Stimulated activated naive CD8-positive, alpha-beta T cell treated with anti-CD3 and anti-CD28 coated beads, Interleukin-15, Interleukin-2, amounts not matched to agents 100 ng/mL and 50 ng/mL, for 24 hours (primary cell): Measurements from ENCODE around the gene INSM1.

ENCODE experiments used
- H3K27ac Mint-ChIP-seq: one replicate; pipeline ENCODE4 v1.8.0; 2021; ENCODE audit warnings: mild to moderate bottlenecking, mixed read lengths
- H3K27me3 Mint-ChIP-seq: one replicate; pipeline ENCODE4 v1.8.0; 2021; ENCODE audit warnings: mixed read lengths
- H3K36me3 Mint-ChIP-seq: one replicate; pipeline ENCODE4 v1.8.0; 2021; ENCODE audit warnings: low read depth, mixed read lengths
- H3K4me1 Mint-ChIP-seq: one replicate; pipeline ENCODE4 v1.8.0; 2021; ENCODE audit warnings: low read depth, mixed read lengths
- H3K4me3 Mint-ChIP-seq: one replicate; pipeline ENCODE4 v1.8.0; 2021; ENCODE audit warnings: mild to moderate bottlenecking, mixed read lengths
- H3K9me3 Mint-ChIP-seq: one replicate; pipeline ENCODE4 v1.8.0; 2021; ENCODE audit warnings: mixed read lengths

The INSM1 gene, protein sequence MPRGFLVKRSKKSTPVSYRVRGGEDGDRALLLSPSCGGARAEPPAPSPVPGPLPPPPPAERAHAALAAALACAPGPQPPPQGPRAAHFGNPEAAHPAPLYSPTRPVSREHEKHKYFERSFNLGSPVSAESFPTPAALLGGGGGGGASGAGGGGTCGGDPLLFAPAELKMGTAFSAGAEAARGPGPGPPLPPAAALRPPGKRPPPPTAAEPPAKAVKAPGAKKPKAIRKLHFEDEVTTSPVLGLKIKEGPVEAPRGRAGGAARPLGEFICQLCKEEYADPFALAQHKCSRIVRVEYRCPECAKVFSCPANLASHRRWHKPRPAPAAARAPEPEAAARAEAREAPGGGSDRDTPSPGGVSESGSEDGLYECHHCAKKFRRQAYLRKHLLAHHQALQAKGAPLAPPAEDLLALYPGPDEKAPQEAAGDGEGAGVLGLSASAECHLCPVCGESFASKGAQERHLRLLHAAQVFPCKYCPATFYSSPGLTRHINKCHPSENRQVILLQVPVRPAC

DNA sequence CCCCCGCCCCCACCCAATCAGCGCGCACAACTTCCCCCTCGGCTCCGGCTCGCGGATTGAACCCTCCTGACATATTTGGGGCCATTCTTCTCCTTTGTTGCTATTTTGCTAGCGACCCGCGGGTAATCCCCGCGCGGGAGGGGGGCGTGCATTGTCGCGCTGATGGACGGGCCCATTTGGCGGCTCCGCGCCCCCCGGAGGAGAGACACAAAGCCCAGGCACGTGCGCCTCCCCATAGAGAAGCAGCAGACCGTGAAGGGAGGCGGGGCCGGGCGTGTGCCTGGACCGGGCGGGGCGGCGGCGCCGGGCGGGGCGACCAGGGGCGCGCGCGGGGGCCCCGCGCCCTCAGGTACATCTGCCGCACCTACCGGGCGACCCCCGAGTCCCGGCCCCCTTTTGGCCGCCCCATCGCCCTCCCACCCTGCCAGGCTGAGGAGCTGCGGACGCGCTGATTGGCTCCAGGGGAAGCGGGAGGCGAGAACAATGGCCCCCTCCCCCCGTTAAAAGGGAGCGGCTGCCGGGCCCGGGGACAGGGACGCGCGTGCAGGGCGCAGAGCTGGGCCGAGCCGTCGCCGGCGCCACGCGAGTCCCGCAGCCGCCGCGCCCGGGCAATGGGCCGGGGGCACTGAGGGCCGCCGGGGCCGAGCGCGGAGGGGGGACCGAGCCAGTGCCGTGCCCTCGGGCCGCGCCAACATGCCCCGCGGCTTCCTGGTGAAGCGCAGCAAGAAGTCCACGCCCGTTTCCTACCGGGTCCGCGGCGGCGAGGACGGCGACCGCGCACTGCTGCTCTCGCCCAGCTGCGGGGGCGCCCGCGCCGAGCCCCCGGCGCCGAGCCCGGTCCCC lies at the start of gene INSM1:
Gene INSM1, plus strand, starts transcription at position 530 of the 843 bp plus-strand sequence. Its CDS starts 164 bp downstream, at position 694.
- H3K27ac Mint-ChIP-seq, result peak within 1 kb of the TSS; percentile 68
- H3K9me3 Mint-ChIP-seq, result no peaks in the 10 kb centered on the region
- H3K36me3 Mint-ChIP-seq, result peaks cover 5% of the 10 kb centered on the region
- H3K4me3 Mint-ChIP-seq, result peak within 1 kb of the TSS; percentile 76
- peaks cover 37% of the 10 kb centered on the region for H3K4me1 Mint-ChIP-seq
- peaks cover 72% of the 10 kb centered on the region for H3K27me3 Mint-ChIP-seq

DNA sequence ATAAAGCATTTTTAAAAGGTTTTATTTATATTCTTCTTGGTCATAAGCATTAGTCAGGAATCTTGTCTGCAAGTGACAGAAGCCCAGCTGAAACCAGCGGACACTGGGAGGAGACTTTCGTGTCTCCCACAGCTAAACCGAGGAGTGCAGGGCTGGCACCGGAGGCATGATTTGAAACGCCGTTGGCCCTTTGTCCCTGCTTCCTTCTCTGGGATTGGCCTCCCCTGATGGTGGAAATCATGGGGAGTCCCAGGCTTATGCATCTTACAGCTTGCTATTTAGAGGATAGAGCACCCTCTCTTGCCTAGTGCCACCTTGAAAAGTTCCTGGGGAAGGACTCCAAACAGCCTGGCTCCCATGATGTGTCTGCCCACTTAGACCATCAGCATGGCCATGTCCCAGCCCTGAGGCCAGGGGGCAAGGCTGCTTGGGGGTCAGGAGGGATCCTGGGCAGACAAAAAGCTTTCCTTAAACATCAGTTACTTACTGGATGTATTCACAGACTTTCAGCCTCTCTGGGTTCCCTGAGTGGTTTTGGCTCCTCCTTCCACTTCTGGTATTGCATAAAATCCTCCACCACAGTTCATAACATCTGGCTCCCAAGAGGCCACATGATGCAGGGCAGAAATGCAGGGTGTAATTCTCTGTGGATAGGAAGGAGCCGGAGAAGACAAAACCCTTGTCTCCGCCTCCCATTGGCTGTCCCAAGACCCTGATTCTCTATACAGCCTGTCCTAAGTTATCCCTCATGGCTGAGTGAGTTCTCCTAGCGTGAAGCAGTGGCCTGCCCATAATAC lies 49.3 kb upstream of the INSM1 start:
- Mint-ChIP-seq H3K27ac (no peak overlapping the region), H3K4me3 (no peak overlapping the region), H3K36me3 (no peaks in the 10 kb centered on the region), H3K27me3 (peaks cover 4% of the 10 kb centered on the region), H3K9me3 (no peaks in the 10 kb centered on the region), H3K4me1 (no peaks in the 10 kb centered on the region)

DNA sequence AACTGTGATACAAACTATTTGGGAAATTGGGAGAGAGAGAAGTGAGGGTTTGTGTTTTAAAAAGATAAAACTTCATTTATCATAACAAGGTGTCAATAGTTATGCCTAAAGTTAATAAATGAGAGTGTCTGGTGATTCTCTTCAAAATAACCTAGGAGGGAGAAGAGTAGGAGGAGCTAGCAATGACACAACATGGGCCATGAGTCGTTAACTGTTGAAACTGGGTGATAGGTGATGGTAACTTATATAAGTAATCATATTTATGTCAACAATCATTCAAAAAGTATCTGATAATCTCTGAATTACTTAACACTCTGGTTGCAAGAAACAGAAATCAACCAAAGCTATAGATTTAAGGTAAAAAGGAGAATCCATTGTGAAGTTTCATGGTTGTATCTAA lies 46.8 kb upstream of the INSM1 start:
- Mint-ChIP-seq H3K27me3 (peaks cover 7% of the 10 kb centered on the region), H3K27ac (no peak overlapping the region), H3K4me1 (no peaks in the 10 kb centered on the region), H3K4me3 (no peak overlapping the region), H3K36me3 (no peaks in the 10 kb centered on the region), H3K9me3 (no peaks in the 10 kb centered on the region)

DNA sequence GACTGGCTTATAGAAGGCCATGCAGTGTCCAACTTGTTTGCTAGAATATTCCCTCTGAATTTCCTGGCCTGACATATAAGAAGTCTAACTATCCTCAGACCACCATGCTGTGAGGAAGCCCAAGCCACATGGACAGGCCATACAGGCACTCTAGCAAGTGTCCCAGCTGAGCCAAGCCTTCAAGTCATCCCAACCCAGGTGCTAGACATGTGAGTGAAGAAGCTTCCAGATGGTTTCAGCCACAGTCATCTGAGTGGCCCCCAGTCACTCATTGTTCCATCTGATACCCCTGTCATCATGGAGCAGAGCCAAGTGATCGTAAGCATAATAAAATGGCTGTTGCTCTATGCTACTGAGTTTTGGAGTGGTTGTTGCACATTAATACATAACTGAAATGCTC lies 46.0 kb upstream of the INSM1 start:
- Mint-ChIP-seq H3K4me1 (no peaks in the 10 kb centered on the region), H3K4me3 (no peak overlapping the region), H3K27ac (no peak overlapping the region), H3K27me3 (peaks cover 7% of the 10 kb centered on the region), H3K9me3 (no peaks in the 10 kb centered on the region), H3K36me3 (no peaks in the 10 kb centered on the region)

DNA sequence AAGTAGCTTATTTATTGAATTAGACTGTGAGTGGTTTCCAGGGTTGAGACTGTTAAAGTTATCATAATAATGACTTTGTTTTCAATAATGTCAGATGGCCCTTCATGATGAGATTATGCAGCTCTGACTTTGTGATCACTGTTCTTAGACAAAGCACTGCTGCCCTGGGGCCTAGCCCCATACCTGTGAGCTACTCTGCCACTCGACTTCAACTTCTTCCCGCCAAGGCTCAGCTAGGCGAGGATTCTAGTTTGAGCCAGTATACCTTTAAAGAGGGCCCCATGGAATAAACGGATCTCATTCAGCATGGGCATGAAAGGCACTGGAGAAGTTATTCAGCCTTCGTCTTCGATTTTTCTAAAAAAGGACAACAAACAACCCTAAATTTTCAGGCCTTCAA lies 45.0 kb upstream of the INSM1 start:
- no peak overlapping the region for H3K4me3 Mint-ChIP-seq
- no peaks in the 10 kb centered on the region for H3K36me3 Mint-ChIP-seq
- no peak overlapping the region for H3K27ac Mint-ChIP-seq
- no peaks in the 10 kb centered on the region for H3K4me1 Mint-ChIP-seq
- H3K27me3 Mint-ChIP-seq, result peaks cover 3% of the 10 kb centered on the region
- H3K9me3 Mint-ChIP-seq, result no peaks in the 10 kb centered on the region

DNA sequence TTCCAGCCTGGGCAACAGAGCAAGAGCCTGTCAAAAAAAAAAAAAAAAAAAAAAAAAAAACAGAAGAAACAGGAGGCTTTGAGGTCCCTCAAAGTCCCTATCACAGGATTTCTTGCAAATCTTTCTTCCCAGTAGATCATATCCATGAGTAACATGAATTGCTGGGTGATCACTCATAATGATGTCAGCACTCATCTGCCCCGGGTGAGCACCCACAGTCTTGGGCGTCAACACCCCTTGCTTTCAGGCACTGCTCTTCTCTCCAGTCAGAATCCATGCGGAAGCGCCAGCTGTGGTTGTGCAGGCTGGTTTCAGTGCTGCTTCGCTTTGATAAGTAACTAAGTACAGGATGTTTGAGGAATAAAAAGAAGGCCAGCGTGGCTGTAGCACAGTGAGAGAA lies 40.2 kb upstream of the INSM1 start:
- no peaks in the 10 kb centered on the region for H3K4me1 Mint-ChIP-seq
- H3K4me3 Mint-ChIP-seq, result no peak overlapping the region
- H3K27me3 Mint-ChIP-seq, result peaks cover 13% of the 10 kb centered on the region
- H3K36me3 Mint-ChIP-seq, result no peaks in the 10 kb centered on the region
- H3K27ac Mint-ChIP-seq, result no peak overlapping the region
- no peaks in the 10 kb centered on the region for H3K9me3 Mint-ChIP-seq

DNA sequence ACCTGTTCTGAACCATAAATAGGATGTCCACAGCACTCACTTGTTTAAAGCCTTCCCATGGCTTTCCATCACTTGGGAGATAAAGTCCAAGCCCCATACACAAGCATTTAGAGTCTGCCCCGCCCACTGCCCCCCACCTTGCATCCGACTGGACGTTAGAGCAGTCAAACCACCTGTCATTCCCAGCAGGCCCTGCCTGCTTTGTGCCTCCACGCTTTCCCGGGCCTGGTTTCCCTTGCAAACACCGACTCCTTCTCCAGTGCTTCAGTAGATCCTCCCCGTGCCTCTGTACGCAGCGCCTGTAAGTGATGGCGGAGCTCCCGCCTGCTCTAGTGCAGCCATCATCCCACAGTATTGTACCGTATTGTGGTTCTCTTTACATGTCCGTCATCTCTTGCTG lies 38.3 kb upstream of the INSM1 start:
- Mint-ChIP-seq H3K4me1 (no peaks in the 10 kb centered on the region), H3K9me3 (no peaks in the 10 kb centered on the region), H3K4me3 (no peak overlapping the region), H3K27ac (no peak overlapping the region), H3K27me3 (peaks cover 21% of the 10 kb centered on the region), H3K36me3 (no peaks in the 10 kb centered on the region)

DNA sequence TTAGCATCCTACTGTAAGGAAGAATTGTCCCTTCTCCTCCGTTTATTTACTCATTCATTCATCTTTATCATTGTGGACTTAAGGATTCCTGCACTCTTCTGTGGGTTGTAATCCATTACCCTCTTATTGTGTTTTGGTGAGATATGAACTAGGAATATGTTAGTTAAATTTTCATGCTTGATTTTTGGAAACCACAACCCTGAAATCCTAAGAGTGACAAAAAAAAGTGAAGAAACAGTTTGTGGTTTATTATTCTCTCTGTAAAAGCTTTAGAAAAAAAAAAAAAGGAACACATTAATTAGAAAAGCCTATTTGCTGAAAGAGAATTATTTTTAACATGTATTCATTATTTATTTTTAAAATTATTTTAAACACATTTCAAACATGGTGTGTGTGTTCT lies 36.7 kb upstream of the INSM1 start:
- Mint-ChIP-seq H3K27me3 (peaks cover 18% of the 10 kb centered on the region), H3K4me1 (no peaks in the 10 kb centered on the region), H3K27ac (no peak overlapping the region)

DNA sequence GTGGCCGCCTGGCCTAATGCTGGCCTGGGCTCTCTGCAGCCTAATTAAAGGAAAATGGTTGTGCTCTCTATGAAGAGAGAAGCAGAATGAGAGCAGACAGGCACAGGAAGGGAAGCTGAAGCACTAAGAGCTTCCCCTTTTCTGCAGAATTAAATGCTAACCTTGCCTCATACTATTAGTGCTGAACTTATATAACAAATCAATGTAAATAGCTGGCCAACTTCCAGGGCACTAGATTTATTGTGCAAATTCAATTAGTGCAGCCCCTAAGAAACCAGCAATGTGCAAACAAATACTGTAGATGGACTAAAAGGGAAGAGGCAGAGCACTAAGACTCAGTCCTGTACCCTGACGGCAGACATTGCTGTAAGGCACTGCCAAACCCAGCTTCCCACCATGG lies 36.1 kb upstream of the INSM1 start:
- Mint-ChIP-seq H3K27ac (no peak overlapping the region), H3K4me1 (no peaks in the 10 kb centered on the region), H3K36me3 (no peaks in the 10 kb centered on the region), H3K9me3 (no peaks in the 10 kb centered on the region), H3K27me3 (peaks cover 18% of the 10 kb centered on the region), H3K4me3 (no peak overlapping the region)

More for the DNA sequence above, 36.7 kb upstream of the INSM1 start:
- no peaks in the 10 kb centered on the region for H3K9me3 Mint-ChIP-seq
- H3K4me3 Mint-ChIP-seq, result no peak overlapping the region
- no peaks in the 10 kb centered on the region for H3K36me3 Mint-ChIP-seq

DNA sequence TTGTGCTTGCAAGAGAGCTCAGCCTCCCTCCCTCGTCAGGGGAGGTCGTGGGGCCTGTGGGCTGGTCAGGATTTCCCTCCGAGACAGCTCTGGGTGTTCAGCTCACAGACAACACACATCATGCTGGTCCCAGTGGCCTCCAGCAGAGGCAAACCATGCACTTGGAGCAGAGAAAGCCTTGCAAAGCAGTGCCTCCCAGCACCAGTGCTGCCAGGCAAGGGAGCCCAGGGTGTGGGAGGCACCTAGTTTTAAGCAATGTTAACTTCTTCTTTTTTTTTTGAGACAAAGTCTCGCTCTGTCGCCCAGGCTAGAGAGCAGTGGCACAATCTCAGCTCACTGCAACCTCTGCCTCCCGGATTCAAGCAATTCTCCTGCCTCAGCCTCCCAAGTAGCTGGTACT lies 34.0 kb upstream of the INSM1 start:
- no peak overlapping the region for H3K4me3 Mint-ChIP-seq
- H3K27me3 Mint-ChIP-seq, result peaks cover 17% of the 10 kb centered on the region
- H3K27ac Mint-ChIP-seq, result no peak overlapping the region
- H3K9me3 Mint-ChIP-seq, result no peaks in the 10 kb centered on the region
- no peaks in the 10 kb centered on the region for H3K4me1 Mint-ChIP-seq
- no peaks in the 10 kb centered on the region for H3K36me3 Mint-ChIP-seq

DNA sequence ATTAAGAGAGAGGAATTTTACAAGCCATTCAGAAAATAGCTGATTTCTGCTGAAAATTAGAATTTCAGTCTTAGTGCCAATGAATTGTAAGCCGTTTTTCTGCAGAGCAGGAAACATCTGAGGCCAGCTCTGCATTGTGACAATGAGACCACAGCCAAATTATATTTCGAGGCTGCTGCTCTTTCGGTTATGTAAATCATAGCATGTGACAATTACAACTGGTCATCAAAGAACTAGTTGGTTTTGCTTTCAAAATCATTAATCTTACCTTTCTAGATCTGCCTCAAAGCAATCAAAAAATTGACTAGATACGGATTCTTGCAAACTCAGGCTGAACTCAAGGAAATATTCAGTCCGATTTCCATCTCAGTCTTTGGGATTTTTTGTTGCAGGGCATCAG lies 33.4 kb upstream of the INSM1 start:
- H3K9me3 Mint-ChIP-seq, result no peaks in the 10 kb centered on the region
- H3K4me3 Mint-ChIP-seq, result no peak overlapping the region
- H3K27me3 Mint-ChIP-seq, result peaks cover 11% of the 10 kb centered on the region
- no peak overlapping the region for H3K27ac Mint-ChIP-seq
- H3K36me3 Mint-ChIP-seq, result no peaks in the 10 kb centered on the region
- no peaks in the 10 kb centered on the region for H3K4me1 Mint-ChIP-seq

DNA sequence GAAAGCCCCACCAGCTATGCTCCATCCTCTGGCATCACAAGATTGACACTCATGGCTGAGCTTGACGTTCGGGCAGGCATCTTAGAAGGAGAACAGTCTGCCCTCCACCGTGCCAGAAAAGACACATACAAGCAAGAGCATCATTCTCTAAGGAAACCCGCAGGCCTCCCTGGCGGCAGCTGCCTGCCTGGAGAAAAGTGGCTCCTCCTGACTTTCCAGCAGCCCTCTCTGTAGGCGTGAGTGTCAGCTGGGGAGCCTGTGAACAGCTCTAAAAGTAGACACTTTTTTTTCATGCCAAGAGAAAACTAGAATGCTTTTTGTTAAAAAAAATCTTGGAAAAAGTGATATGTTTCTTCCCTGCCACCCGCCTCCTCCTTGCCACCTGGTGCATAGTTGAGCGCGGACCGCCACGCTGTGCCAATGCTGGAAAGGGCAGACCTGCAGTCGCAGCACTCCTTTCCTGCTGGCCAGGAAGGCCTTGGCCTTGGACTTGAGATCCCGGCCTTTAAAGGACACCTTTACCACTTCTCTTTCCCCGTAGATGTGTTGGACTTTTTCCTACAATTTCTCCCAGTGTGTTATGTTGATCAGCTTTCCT lies 29.7 kb upstream of the INSM1 start:
- no peak overlapping the region for H3K4me3 Mint-ChIP-seq
- H3K27me3 Mint-ChIP-seq, result peaks cover 5% of the 10 kb centered on the region
- no peaks in the 10 kb centered on the region for H3K9me3 Mint-ChIP-seq
- H3K27ac Mint-ChIP-seq, result no peak overlapping the region
- no peaks in the 10 kb centered on the region for H3K4me1 Mint-ChIP-seq
- H3K36me3 Mint-ChIP-seq, result no peaks in the 10 kb centered on the region

DNA sequence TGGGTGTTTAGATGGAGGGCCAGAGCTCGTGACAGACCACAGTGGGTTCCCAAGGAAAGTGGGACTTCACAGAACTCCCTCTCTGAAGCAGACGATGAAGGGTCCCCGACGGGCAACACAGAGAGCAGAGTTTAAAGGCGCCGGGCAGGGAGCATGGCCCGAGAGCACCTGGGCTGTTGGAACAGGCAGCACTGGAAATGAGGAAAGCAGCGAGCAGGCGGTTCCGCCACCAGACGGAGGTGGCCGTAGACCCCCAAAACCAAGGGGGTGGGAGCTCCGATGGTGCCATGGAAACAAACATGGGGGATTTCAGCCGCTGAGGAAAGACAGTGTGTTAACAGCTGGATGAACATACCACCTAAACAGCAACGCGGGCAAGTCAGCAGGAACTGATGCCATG lies 27.5 kb upstream of the INSM1 start:
- peaks cover 16% of the 10 kb centered on the region for H3K27me3 Mint-ChIP-seq
- H3K9me3 Mint-ChIP-seq, result no peaks in the 10 kb centered on the region
- H3K4me3 Mint-ChIP-seq, result no peak overlapping the region
- H3K4me1 Mint-ChIP-seq, result no peaks in the 10 kb centered on the region
- H3K36me3 Mint-ChIP-seq, result no peaks in the 10 kb centered on the region
- no peak overlapping the region for H3K27ac Mint-ChIP-seq

DNA sequence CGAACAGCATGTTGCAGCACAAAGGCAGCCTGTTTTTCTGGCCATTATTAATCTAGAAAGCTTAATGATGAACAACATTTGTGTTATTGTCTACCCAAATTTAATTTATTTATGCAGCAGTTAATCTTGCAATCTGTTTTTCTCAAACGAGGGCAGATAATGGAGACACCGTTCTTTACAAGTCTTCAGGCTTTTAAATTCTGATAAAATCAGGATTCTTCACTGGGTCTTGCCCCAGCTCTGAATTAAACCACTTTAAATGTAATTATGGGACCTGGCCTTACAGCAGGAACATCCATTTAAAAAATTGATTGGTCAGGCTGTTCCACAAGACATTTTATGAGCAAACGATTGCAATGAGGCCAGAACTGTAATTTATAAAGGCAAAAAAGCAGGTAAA lies 26.5 kb upstream of the INSM1 start:
- no peaks in the 10 kb centered on the region for H3K4me1 Mint-ChIP-seq
- H3K27me3 Mint-ChIP-seq, result peaks cover 16% of the 10 kb centered on the region
- no peaks in the 10 kb centered on the region for H3K9me3 Mint-ChIP-seq
- no peak overlapping the region for H3K4me3 Mint-ChIP-seq
- H3K27ac Mint-ChIP-seq, result no peak overlapping the region
- no peaks in the 10 kb centered on the region for H3K36me3 Mint-ChIP-seq
